OCI-LY3 (cell line): ENCODE data around the gene PPP1R12B.
"Not testable (repeated sequence)": the region's sequence is repeated elsewhere in the genome, so short reads cannot be mapped to it uniquely, and the experiment has no call there.

Experiments
- H2AFZ ChIP-seq: fragments of 200-600, 300-600 bp; shearing (Covaris generic); 2 replicates; pipeline ENCODE4 v1.6.0; 2014; ENCODE audit warnings: antibody characterized with exemption, low read depth, low read length
- H3K27ac ChIP-seq: fragments of 200-600, 300-600 bp; sonication (generic); 2 replicates; pipeline ENCODE4 v1.5.1; 2014; ENCODE audit warnings: mild to moderate bottlenecking, low read length, moderate library complexity, mixed read lengths
- H3K27me3 ChIP-seq: fragments of 200-600, 300-600 bp; sonication (generic); 2 replicates; pipeline ENCODE4 v1.6.1; 2014; ENCODE audit warnings: low read depth, low read length, mixed read lengths
- H3K36me3 ChIP-seq: fragments of 200-600, 300-600 bp; sonication (generic); replicated peaks from 2 replicates; pipeline ENCODE3; 2014; ENCODE audit warnings: low read depth, low read length, mixed read lengths
- H3K4me1 ChIP-seq: fragments of 300-600, 200-600 bp; sonication (generic); 2 replicates; pipeline ENCODE4 v1.6.1; 2014; ENCODE audit warnings: low read length, mixed read lengths
- H3K4me2 ChIP-seq: fragments of 200-600, 300-600 bp; sonication (generic); 2 replicates; pipeline ENCODE4 v1.6.1; 2014; ENCODE audit warnings: low read length, mixed read lengths
- H3K4me3 ChIP-seq: fragments of 300-600, 200-600 bp; sonication (generic); 2 replicates; pipeline ENCODE4 v1.5.1; 2014; ENCODE audit warnings: antibody characterized with exemption, mild to moderate bottlenecking, low read length, moderate library complexity
- H3K79me2 ChIP-seq: fragments of 300-600, 200-600 bp; shearing (Covaris generic); 2 replicates; pipeline ENCODE4 v1.6.1; 2014; ENCODE audit warnings: mild to moderate bottlenecking, low read length, mixed read lengths
- H3K9ac ChIP-seq: fragments of 300-600, 200-600 bp; shearing (Covaris generic); 2 replicates; pipeline ENCODE4 v1.6.0; 2014; ENCODE audit warnings: mild to moderate bottlenecking, low read length, moderate library complexity
- H3K9me3 ChIP-seq: fragments of 200-600, 300-600 bp; shearing (Covaris generic); 2 replicates; pipeline ENCODE4 v1.6.1; 2014; ENCODE audit warnings: low read length, mixed read lengths; ENCODE audit not compliant: insufficient read depth
- H4K20me1 ChIP-seq: fragments of 200-600, 300-600 bp; sonication (generic); 2 replicates; pipeline ENCODE4 v1.6.1; 2016; ENCODE audit warnings: low read length, mixed read lengths; ENCODE audit not compliant: insufficient read depth
- CTCF ChIP-seq: fragments of 200-600, 300-600 bp; sonication (generic); IDR thresholded peaks from 2 replicates; pipeline ENCODE4 v1.5.1; 2014; ENCODE audit warnings: antibody characterized with exemption, low read length, low read depth
- EZH2phosphoT487 ChIP-seq: fragments of 200-600 bp; shearing (Covaris generic); IDR thresholded peaks from 2 replicates; pipeline ENCODE4 v1.6.1; 2018; ENCODE audit warnings: antibody characterized with exemption, mixed run types, low read depth

PPP1R12B gene

GRCh38 chr1:202438393-202439174, 90.1 kb downstream of the PPP1R12B start:
- Histone ChIP-seq H3K36me3 (no peaks in the 10 kb centered on the region), H3K4me3 (no peak overlapping the region), H3K27me3 (no peaks in the 10 kb centered on the region), H3K4me2 (no peak overlapping the region), H4K20me1 (no peaks in the 10 kb centered on the region), H3K9ac (no peak overlapping the region), H3K9me3 (no peaks in the 10 kb centered on the region), H3K4me1 (no peaks in the 10 kb centered on the region), H3K79me2 (no peaks in the 10 kb centered on the region), H2AFZ (no peak overlapping the region), H3K27ac (no peak overlapping the region)
- TF ChIP-seq CTCF (no peak), EZH2phosphoT487 (no peak)

GRCh38 chr1:202439308-202439707, 90.8 kb downstream of the PPP1R12B start:
- no peaks in the 10 kb centered on the region for H3K36me3 ChIP-seq
- no peak overlapping the region for H3K4me2 ChIP-seq
- no peaks in the 10 kb centered on the region for H4K20me1 ChIP-seq
- no peaks in the 10 kb centered on the region for H3K4me1 ChIP-seq
- no peak overlapping the region for H3K4me3 ChIP-seq
- H3K9ac ChIP-seq = no peak overlapping the region
- no peaks in the 10 kb centered on the region for H3K27me3 ChIP-seq
- H2AFZ ChIP-seq = no peak overlapping the region
- no peak overlapping the region for H3K27ac ChIP-seq
- H3K79me2 ChIP-seq = no peaks in the 10 kb centered on the region
- H3K9me3 ChIP-seq = no peaks in the 10 kb centered on the region
- TF ChIP-seq CTCF (no peak), EZH2phosphoT487 (no peak)

GRCh38 chr1:202448140-202448539, 99.6 kb downstream of the PPP1R12B start:
- H3K4me2 ChIP-seq, H3K4me1 ChIP-seq, H2AFZ ChIP-seq, H3K9me3 ChIP-seq, H3K27me3 ChIP-seq, H3K79me2 ChIP-seq, H3K27ac ChIP-seq, H3K36me3 ChIP-seq, H3K4me3 ChIP-seq, H3K9ac ChIP-seq, H4K20me1 ChIP-seq: not testable (repeated sequence)

- not testable (repeated sequence) for H3K27me3 ChIP-seq, H3K4me1 ChIP-seq
These were observed 103.1 kb downstream of the PPP1R12B start for GRCh38 chr1:202451641-202452040.

GRCh38 chr1:202452508-202452907, 104.0 kb downstream of the PPP1R12B start:
- Histone ChIP-seq H3K36me3 (no peaks in the 10 kb centered on the region), H3K9me3 (no peaks in the 10 kb centered on the region), H3K9ac (no peak overlapping the region), H4K20me1 (no peaks in the 10 kb centered on the region), H3K79me2 (no peaks in the 10 kb centered on the region), H2AFZ (no peak overlapping the region), H3K4me1 (no peaks in the 10 kb centered on the region), H3K27ac (no peak overlapping the region), H3K4me2 (no peak overlapping the region), H3K4me3 (no peak overlapping the region), H3K27me3 (no peaks in the 10 kb centered on the region)
- TF ChIP-seq CTCF (no peak), EZH2phosphoT487 (no peak)

More at GRCh38 chr1:202451641-202452040, 103.1 kb downstream of the PPP1R12B start:
- not testable (repeated sequence) for H3K79me2 ChIP-seq, H3K4me3 ChIP-seq, H3K9ac ChIP-seq, H3K9me3 ChIP-seq, H3K27ac ChIP-seq, H4K20me1 ChIP-seq, H3K36me3 ChIP-seq, H3K4me2 ChIP-seq, H2AFZ ChIP-seq

- H3K9ac ChIP-seq = not testable (repeated sequence)
These were observed 108.1 kb downstream of the PPP1R12B start for GRCh38 chr1:202456372-202457169.

GRCh38 chr1:202458651-202459050, 110.2 kb downstream of the PPP1R12B start:
- H4K20me1 ChIP-seq, H3K4me1 ChIP-seq, H3K27ac ChIP-seq: not testable (repeated sequence)

More at GRCh38 chr1:202456372-202457169, 108.1 kb downstream of the PPP1R12B start:
- H3K4me3 ChIP-seq, H3K4me2 ChIP-seq, H3K9me3 ChIP-seq, H3K27ac ChIP-seq, H3K4me1 ChIP-seq, H3K79me2 ChIP-seq, H2AFZ ChIP-seq, H3K36me3 ChIP-seq, H3K27me3 ChIP-seq, H4K20me1 ChIP-seq: not testable (repeated sequence)

More at GRCh38 chr1:202458651-202459050, 110.2 kb downstream of the PPP1R12B start:
- H3K4me3 ChIP-seq, H3K79me2 ChIP-seq, H3K27me3 ChIP-seq, H2AFZ ChIP-seq, H3K4me2 ChIP-seq, H3K36me3 ChIP-seq, H3K9me3 ChIP-seq, H3K9ac ChIP-seq: not testable (repeated sequence)
